ENCODE data around the gene TAF4.

Gene TAF4

DNA sequence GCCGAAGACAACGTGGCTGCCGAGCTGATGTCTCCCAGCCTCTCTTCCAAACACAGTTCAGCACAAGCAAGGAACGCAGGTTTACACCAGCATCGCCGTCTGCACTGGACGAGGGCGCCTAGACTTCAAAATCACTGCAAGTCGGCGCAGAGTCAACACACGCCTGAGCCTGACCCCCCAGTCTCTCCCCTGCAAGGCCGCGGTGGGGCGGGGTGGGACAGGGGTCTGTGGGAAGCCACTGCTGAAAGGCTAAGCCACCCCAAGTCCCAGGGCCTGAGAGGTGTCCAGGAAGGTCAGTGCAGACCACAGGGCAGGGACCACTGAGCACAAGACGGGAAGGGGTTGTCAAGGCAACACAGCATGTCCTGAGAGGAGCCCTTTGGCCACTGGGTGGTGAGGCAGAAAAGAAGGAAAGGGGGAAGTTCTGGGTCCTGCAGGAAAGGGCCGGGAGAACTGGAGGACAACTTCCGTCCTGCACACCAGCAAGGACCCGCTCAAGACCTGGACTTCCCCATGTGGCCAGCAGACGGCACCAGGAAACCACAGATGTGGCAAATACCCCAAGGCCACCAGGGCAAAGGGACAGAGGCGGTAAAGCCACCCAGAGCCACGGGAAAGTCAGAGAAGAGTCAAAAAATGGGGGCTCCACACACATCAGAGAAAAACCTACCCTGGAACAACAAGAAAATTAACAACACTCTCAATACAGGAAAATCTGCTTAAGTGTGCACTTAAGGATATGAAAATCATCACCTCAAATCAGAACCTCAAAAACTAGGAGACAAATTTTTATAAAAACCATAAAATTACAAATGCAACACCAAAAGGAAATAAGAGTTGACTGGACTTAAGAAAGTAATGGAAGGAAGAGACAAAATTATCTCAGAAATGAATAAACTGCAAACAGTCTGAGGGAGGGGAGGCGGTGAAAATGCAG, 84.8 kb downstream of the TAF4 start:
- no peak overlapping the region for H3K9ac ChIP-seq (ENCODE audit: low read length)
- no peaks in the 10 kb centered on the region for H3K4me1 ChIP-seq (ENCODE audit: low read length)
- 0 out of 2 replicates have a peak, but pooled peaks cover 4% of the 10 kb centered on the region for H3K36me3 ChIP-seq (replicated peaks; ENCODE audit: insufficient read depth, low read length)
- H3K9me2 ChIP-seq (replicated peaks; ENCODE audit: insufficient read depth, low read length) = no peaks in the 10 kb centered on the region
- H3K79me2 ChIP-seq (ENCODE audit: low read length) = no peaks in the 10 kb centered on the region; the same call in 1 of the 2 replicates
- TF ChIP-seq EZH2 (optimal IDR thresholded peaks at IDR 0.05; ENCODE audit: low read depth, low read length) = no peak
- TF ChIP-seq EZH2phosphoT487 (IDR thresholded peaks at IDR 0.05; ENCODE audit: low read length) = no peak
- TF ChIP-seq, protein P1, sequence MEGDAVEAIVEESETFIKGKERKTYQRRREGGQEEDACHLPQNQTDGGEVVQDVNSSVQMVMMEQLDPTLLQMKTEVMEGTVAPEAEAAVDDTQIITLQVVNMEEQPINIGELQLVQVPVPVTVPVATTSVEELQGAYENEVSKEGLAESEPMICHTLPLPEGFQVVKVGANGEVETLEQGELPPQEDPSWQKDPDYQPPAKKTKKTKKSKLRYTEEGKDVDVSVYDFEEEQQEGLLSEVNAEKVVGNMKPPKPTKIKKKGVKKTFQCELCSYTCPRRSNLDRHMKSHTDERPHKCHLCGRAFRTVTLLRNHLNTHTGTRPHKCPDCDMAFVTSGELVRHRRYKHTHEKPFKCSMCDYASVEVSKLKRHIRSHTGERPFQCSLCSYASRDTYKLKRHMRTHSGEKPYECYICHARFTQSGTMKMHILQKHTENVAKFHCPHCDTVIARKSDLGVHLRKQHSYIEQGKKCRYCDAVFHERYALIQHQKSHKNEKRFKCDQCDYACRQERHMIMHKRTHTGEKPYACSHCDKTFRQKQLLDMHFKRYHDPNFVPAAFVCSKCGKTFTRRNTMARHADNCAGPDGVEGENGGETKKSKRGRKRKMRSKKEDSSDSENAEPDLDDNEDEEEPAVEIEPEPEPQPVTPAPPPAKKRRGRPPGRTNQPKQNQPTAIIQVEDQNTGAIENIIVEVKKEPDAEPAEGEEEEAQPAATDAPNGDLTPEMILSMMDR (IDR thresholded peaks at IDR 0.05; ENCODE audit: low read length) = no peak
- H3F3A ChIP-seq (ENCODE audit: insufficient read depth, low read length) = no peaks in the 10 kb centered on the region
- no peak overlapping the region for H2AFZ ChIP-seq (ENCODE audit: low read length)
- H4K20me1 ChIP-seq (ENCODE audit: insufficient read depth, low read length) = no peaks in the 10 kb centered on the region
- no peaks in the 10 kb centered on the region for H3K27me3 ChIP-seq (replicated peaks; ENCODE audit: insufficient read depth, low read length)
- H3K4me3 ChIP-seq (ENCODE audit: low read length) = no peak overlapping the region
- no peak overlapping the region for H3K4me2 ChIP-seq (ENCODE audit: low read depth, low read length)
- H3K9me3 ChIP-seq (replicated peaks; ENCODE audit: insufficient read depth, low read length) = no peaks in the 10 kb centered on the region
- no peak overlapping the region for H3K27ac ChIP-seq (ENCODE audit: low read length)
- peak; percentile 8 for DNase-seq

- no peak overlapping the region for H3K27ac ChIP-seq (ENCODE audit: low read length)
- H3K4me1 ChIP-seq (ENCODE audit: low read length) = no peaks in the 10 kb centered on the region
- no peaks in the 10 kb centered on the region for H3F3A ChIP-seq (ENCODE audit: insufficient read depth, low read length)
- H4K20me1 ChIP-seq (ENCODE audit: insufficient read depth, low read length) = no peaks in the 10 kb centered on the region
- no peak overlapping the region for H3K9ac ChIP-seq (ENCODE audit: low read length)
- H3K9me2 ChIP-seq (replicated peaks; ENCODE audit: insufficient read depth, low read length) = no peaks in the 10 kb centered on the region
- H3K27me3 ChIP-seq (replicated peaks; ENCODE audit: insufficient read depth, low read length) = no peaks in the 10 kb centered on the region
- H3K4me2 ChIP-seq (ENCODE audit: low read depth, low read length) = no peak overlapping the region
- 0 out of 2 replicates have a peak, but pooled peaks cover 4% of the 10 kb centered on the region for H3K36me3 ChIP-seq (replicated peaks; ENCODE audit: insufficient read depth, low read length)
- no peak overlapping the region for H3K4me3 ChIP-seq (ENCODE audit: low read length)
- DNase-seq = no peak
- TF ChIP-seq EZH2phosphoT487 (IDR thresholded peaks at IDR 0.05; ENCODE audit: low read length) (no peak), EZH2 (optimal IDR thresholded peaks at IDR 0.05; ENCODE audit: low read depth, low read length) (no peak)
- TF ChIP-seq, protein P1 (IDR thresholded peaks at IDR 0.05; ENCODE audit: low read length) = no peak
- H2AFZ ChIP-seq (ENCODE audit: low read length) = no peak overlapping the region
- H3K79me2 ChIP-seq (ENCODE audit: low read length) = no peaks in the 10 kb centered on the region; the same call in 1 of the 2 replicates
- no peaks in the 10 kb centered on the region for H3K9me3 ChIP-seq (replicated peaks; ENCODE audit: insufficient read depth, low read length)
Observed at GRCh38 chr20:61979701-61980635, 85.7 kb downstream of the TAF4 start.

- no peak overlapping the region for H3K27ac ChIP-seq (ENCODE audit: low read length)
- H4K20me1 ChIP-seq (ENCODE audit: insufficient read depth, low read length) = no peaks in the 10 kb centered on the region
- TF ChIP-seq EZH2 (optimal IDR thresholded peaks at IDR 0.05; ENCODE audit: low read depth, low read length) (no peak), EZH2phosphoT487 (IDR thresholded peaks at IDR 0.05; ENCODE audit: low read length) (no peak)
- TF ChIP-seq, protein P1 (IDR thresholded peaks at IDR 0.05; ENCODE audit: low read length) = no peak
- no peaks in the 10 kb centered on the region for H3K27me3 ChIP-seq (replicated peaks; ENCODE audit: insufficient read depth, low read length)
- no peaks in the 10 kb centered on the region for H3F3A ChIP-seq (ENCODE audit: insufficient read depth, low read length)
- peaks cover 4% of the 10 kb centered on the region; the same call in 1 of the 2 replicates for H3K36me3 ChIP-seq (replicated peaks; ENCODE audit: insufficient read depth, low read length)
- no peak overlapping the region for H2AFZ ChIP-seq (ENCODE audit: low read length)
- no peaks in the 10 kb centered on the region for H3K9me2 ChIP-seq (replicated peaks; ENCODE audit: insufficient read depth, low read length)
- no peak overlapping the region for H3K9ac ChIP-seq (ENCODE audit: low read length)
- H3K9me3 ChIP-seq (replicated peaks; ENCODE audit: insufficient read depth, low read length) = no peaks in the 10 kb centered on the region
- H3K4me3 ChIP-seq (ENCODE audit: low read length) = no peak overlapping the region
- no peak overlapping the region for H3K4me2 ChIP-seq (ENCODE audit: low read depth, low read length)
- no peaks in the 10 kb centered on the region for H3K4me1 ChIP-seq (ENCODE audit: low read length)
- no peaks in the 10 kb centered on the region; the same call in 1 of the 2 replicates for H3K79me2 ChIP-seq (ENCODE audit: low read length)
- DNase-seq = no peak
Observed at GRCh38 chr20:61979090-61979489, 86.6 kb downstream of the TAF4 start.
